Measurements from ENCODE around the gene GLT8D1. TPM values are rescaled to one million over a fixed set of nuclear protein-coding genes. Genes with fewer than 3 reads are reported as not detected.

The GLT8D1 gene
- total and polyA plus RNA-seq, 9 of the 15 experiments (the other 6 are each of a cell fraction or from before 2014, with no cell fraction given): 14.1 to 65.9 (median 33.7) TPM

DNA sequence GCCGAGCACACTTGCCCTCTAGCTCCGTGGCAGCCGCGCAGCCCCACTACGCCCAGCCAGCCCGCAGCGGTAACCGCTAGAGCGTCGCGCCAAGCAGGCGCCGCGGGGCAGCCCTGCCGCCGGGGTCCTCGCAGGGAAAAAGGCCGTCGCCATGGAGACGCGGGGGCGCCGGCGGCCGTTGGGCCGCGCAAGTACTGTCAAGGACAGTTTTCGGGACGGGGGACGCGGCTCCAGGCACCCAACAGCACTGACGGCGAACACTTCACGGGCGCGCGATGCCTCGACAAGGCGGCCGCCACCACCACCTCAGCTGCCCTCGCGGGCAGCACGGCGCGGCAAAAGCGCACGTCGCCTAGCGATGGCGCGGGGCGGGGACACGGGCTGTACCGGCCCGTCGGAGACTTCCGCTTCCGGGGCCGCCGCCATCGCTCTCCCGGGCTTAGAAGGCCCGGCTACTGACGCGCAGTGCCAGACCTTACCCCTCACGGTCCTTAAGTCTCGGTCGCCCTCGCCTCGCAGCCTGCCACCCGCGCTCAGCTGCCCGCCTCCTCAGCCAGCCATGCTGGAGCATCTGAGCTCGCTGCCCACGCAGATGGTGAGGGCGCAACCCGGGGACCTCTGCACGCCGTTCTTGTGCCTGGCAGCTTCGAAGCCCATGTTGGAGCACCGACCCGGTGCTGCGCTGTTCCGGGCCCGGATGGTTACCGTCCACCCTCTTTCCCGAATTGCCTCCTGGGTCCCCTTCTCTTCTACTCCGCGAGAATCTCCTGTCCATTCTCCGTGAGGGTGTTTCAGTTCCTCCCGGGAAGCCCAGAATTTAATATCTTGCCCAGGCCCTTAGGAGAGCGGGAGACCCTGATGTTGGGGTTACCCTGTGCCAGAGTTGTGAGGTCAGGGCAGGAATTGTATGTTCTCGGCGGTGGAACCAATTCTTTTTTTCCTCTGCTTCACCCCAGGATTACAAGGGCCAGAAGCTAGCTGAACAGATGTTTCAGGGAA is at the start of gene GLT8D1, which contains the start of gene SPCS1 (continued):
- peak; percentile 45; the same call in 1 of the 2 replicates for TF ChIP-seq L3MBTL2 (IDR thresholded peaks at IDR 0.05)
- TF ChIP-seq NFE2 (IDR thresholded peaks at IDR 0.05; ENCODE audit: low read depth): peak; percentile 56
- TF ChIP-seq, protein P1, sequence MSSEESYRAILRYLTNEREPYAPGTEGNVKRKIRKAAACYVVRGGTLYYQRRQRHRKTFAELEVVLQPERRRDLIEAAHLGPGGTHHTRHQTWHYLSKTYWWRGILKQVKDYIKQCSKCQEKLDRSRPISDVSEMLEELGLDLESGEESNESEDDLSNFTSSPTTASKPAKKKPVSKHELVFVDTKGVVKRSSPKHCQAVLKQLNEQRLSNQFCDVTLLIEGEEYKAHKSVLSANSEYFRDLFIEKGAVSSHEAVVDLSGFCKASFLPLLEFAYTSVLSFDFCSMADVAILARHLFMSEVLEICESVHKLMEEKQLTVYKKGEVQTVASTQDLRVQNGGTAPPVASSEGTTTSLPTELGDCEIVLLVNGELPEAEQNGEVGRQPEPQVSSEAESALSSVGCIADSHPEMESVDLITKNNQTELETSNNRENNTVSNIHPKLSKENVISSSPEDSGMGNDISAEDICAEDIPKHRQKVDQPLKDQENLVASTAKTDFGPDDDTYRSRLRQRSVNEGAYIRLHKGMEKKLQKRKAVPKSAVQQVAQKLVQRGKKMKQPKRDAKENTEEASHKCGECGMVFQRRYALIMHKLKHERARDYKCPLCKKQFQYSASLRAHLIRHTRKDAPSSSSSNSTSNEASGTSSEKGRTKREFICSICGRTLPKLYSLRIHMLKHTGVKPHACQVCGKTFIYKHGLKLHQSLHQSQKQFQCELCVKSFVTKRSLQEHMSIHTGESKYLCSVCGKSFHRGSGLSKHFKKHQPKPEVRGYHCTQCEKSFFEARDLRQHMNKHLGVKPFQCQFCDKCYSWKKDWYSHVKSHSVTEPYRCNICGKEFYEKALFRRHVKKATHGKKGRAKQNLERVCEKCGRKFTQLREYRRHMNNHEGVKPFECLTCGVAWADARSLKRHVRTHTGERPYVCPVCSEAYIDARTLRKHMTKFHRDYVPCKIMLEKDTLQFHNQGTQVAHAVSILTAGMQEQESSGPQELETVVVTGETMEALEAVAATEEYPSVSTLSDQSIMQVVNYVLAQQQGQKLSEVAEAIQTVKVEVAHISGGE (CRISPR knock-in tag; IDR thresholded peaks at IDR 0.05): peak; percentile 73 to 96 (median 81); a peak in 5 of 6 replicates
- TF ChIP-seq EP400 (IDR thresholded peaks at IDR 0.05): peak; percentile 77; the same call in 1 of the 2 replicates
- peak; percentile 62 for TF ChIP-seq MXI1 (IDR thresholded peaks at IDR 0.05; ENCODE audit: low read depth, low read length)
- TF ChIP-seq NFATC3 (IDR thresholded peaks at IDR 0.05): no peak
- TF ChIP-seq TGIF2 (CRISPR knock-in tag; IDR thresholded peaks at IDR 0.05): 0 out of 2 replicates have a peak, but pooled peaks have one; percentile 74
- TF ChIP-seq, protein P2, sequence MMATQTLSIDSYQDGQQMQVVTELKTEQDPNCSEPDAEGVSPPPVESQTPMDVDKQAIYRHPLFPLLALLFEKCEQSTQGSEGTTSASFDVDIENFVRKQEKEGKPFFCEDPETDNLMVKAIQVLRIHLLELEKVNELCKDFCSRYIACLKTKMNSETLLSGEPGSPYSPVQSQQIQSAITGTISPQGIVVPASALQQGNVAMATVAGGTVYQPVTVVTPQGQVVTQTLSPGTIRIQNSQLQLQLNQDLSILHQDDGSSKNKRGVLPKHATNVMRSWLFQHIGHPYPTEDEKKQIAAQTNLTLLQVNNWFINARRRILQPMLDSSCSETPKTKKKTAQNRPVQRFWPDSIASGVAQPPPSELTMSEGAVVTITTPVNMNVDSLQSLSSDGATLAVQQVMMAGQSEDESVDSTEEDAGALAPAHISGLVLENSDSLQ (IDR thresholded peaks at IDR 0.05): peak; percentile 42; the same call in 1 of the 2 replicates
- TF ChIP-seq, protein P3, sequence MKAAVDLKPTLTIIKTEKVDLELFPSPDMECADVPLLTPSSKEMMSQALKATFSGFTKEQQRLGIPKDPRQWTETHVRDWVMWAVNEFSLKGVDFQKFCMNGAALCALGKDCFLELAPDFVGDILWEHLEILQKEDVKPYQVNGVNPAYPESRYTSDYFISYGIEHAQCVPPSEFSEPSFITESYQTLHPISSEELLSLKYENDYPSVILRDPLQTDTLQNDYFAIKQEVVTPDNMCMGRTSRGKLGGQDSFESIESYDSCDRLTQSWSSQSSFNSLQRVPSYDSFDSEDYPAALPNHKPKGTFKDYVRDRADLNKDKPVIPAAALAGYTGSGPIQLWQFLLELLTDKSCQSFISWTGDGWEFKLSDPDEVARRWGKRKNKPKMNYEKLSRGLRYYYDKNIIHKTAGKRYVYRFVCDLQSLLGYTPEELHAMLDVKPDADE (conservative IDR thresholded peaks at IDR 0.05; ENCODE audit: control insufficient read depth, low read depth, low read length): peak; percentile 75
- TF ChIP-seq, protein P4, sequence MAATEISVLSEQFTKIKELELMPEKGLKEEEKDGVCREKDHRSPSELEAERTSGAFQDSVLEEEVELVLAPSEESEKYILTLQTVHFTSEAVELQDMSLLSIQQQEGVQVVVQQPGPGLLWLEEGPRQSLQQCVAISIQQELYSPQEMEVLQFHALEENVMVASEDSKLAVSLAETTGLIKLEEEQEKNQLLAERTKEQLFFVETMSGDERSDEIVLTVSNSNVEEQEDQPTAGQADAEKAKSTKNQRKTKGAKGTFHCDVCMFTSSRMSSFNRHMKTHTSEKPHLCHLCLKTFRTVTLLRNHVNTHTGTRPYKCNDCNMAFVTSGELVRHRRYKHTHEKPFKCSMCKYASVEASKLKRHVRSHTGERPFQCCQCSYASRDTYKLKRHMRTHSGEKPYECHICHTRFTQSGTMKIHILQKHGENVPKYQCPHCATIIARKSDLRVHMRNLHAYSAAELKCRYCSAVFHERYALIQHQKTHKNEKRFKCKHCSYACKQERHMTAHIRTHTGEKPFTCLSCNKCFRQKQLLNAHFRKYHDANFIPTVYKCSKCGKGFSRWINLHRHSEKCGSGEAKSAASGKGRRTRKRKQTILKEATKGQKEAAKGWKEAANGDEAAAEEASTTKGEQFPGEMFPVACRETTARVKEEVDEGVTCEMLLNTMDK (IDR thresholded peaks at IDR 0.05; ENCODE audit: borderline replicate concordance, insufficient read depth, low read depth, low read length, poor library complexity, severe bottlenecking): peak; percentile 1
- peak; percentile 80 for TF ChIP-seq RBM22 (IDR thresholded peaks at IDR 0.05; ENCODE audit: low read depth, low read length, poor library complexity, severe bottlenecking)
- peak; percentile 44; the same call in 1 of the 2 replicates for TF ChIP-seq NCOA1 (IDR thresholded peaks at IDR 0.05; ENCODE audit: low read depth)
- TF ChIP-seq, protein P5, sequence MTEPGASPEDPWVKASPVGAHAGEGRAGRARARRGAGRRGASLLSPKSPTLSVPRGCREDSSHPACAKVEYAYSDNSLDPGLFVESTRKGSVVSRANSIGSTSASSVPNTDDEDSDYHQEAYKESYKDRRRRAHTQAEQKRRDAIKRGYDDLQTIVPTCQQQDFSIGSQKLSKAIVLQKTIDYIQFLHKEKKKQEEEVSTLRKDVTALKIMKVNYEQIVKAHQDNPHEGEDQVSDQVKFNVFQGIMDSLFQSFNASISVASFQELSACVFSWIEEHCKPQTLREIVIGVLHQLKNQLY (CRISPR knock-in tag; conservative IDR thresholded peaks at IDR 0.05): no peak
- TF ChIP-seq MTA1 (IDR thresholded peaks at IDR 0.05; ENCODE audit: borderline replicate concordance): peak; percentile 59; the same call in 1 of the 2 replicates
- TF ChIP-seq EP300 (IDR thresholded peaks at IDR 0.05; ENCODE audit: low read length): no peak
- TF ChIP-seq RBFOX2 (IDR thresholded peaks at IDR 0.05; ENCODE audit: low read depth, low read length): peak; percentile 90
- TF ChIP-seq SRSF7 (optimal IDR thresholded peaks at IDR 0.05; ENCODE audit: low read depth, low read length): no peak
